HepG2 (cell line): ENCODE results near the gene ISOC2. TPM values are rescaled to one million over a fixed set of nuclear protein-coding genes. Genes with fewer than 3 reads are reported as not detected.

Experiments used
- ZEB1 ChIP-seq: IDR thresholded peaks from 2 replicates; pipeline ENCODE4 v1.6.1; 2012; ENCODE audit warnings: mild to moderate bottlenecking, low read depth, inconsistent platforms; ENCODE audit not compliant: insufficient replicate concordance
- ZMAT3 ChIP-seq: sonication (generic); formaldehyde crosslinking; conservative IDR thresholded peaks from 2 replicates; pipeline ENCODE4 v1.7.0; 2021; ENCODE audit warnings: missing genetic modification reagents
- polyA plus RNA-seq, 8 experiments: library from polyadenylated mRNA; depleted of rRNA in 3 of 8; stranded (reverse) in 7 of 8; unstranded in 1 of 8; fragments of >200 nt; fragmentation: Illumina TruSeq in 4 of 8; extraction: Trizol in 4 of 8; gene quantifications; 2 replicates each; pipeline versions ENCODE4 v1.2.1 to v1.2.3, GENCODE V29; 2011 to 2016; ENCODE audit warnings: low read depth in 4 of 8, missing spikeins in 1 of 8, mixed read lengths in 1 of 8; ENCODE audit not compliant: insufficient read depth in 1 of 8
- total RNA-seq, 5 experiments: library from RNA; depleted of rRNA; stranded (reverse); fragments of >200 nt; fragmentation: Illumina TruSeq; extraction: Trizol; gene quantifications; 2 replicates each; pipeline ENCODE4 v1.2.3, GENCODE V29; 2016; ENCODE audit warnings: low read depth in 1 of 5
- TF ChIP-seq, protein P1 (sequence below), 2 experiments: fragments of 450-650 bp in 1 of 2; sonication (generic) in 1 of 2; formaldehyde crosslinking in 1 of 2; IDR thresholded peaks; 2 replicates each; pipeline versions ENCODE4 v1.6.1 to v1.8.0; 2016 to 2022; ENCODE audit warnings: antibody characterized with exemption in 1 of 2, mild to moderate bottlenecking in 1 of 2, missing genetic modification reagents in 1 of 2
- TF ChIP-seq, protein P2 (sequence below): sonication (generic); formaldehyde crosslinking; IDR thresholded peaks from 2 replicates; pipeline ENCODE4 v1.8.1; 2023; ENCODE audit warnings: mild to moderate bottlenecking, missing genetic modification reagents, borderline replicate concordance

ISOC2 gene
- total and polyA plus RNA-seq, 2 of the 13 experiments (the other 11 are each of a cell fraction or from before 2014, with no cell fraction given): 76.8 to 105 TPM

DNA sequence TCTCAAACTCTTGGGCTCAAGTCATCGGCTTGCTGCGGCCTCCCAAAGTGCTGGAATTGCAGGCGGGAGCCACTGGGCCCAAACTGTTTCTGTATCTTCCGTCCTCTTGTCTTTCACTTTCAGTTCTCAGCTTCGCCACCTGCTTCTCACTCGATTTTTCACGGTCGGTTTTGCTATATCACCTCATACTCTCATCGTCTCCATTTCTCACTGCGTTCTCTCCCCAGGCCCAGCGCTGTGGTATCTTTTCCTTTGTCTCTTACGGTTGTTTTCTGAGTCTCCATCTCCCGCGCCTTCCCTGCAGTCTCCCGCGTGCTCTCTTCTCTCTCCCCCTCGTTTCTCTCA is 41.7 kb upstream of the ISOC2 start (continued):
- TF ChIP-seq, protein P1, sequence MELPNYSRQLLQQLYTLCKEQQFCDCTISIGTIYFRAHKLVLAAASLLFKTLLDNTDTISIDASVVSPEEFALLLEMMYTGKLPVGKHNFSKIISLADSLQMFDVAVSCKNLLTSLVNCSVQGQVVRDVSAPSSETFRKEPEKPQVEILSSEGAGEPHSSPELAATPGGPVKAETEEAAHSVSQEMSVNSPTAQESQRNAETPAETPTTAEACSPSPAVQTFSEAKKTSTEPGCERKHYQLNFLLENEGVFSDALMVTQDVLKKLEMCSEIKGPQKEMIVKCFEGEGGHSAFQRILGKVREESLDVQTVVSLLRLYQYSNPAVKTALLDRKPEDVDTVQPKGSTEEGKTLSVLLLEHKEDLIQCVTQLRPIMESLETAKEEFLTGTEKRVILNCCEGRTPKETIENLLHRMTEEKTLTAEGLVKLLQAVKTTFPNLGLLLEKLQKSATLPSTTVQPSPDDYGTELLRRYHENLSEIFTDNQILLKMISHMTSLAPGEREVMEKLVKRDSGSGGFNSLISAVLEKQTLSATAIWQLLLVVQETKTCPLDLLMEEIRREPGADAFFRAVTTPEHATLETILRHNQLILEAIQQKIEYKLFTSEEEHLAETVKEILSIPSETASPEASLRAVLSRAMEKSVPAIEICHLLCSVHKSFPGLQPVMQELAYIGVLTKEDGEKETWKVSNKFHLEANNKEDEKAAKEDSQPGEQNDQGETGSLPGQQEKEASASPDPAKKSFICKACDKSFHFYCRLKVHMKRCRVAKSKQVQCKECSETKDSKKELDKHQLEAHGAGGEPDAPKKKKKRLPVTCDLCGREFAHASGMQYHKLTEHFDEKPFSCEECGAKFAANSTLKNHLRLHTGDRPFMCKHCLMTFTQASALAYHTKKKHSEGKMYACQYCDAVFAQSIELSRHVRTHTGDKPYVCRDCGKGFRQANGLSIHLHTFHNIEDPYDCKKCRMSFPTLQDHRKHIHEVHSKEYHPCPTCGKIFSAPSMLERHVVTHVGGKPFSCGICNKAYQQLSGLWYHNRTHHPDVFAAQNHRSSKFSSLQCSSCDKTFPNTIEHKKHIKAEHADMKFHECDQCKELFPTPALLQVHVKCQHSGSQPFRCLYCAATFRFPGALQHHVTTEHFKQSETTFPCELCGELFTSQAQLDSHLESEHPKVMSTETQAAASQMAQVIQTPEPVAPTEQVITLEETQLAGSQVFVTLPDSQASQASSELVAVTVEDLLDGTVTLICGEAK (IDR thresholded peaks at IDR 0.05): no peak
- TF ChIP-seq, protein P1 (CRISPR knock-in tag; IDR thresholded peaks at IDR 0.05): no peak
- TF ChIP-seq ZMAT3 (no peak), ZEB1 (no peak)
- TF ChIP-seq, protein P2, sequence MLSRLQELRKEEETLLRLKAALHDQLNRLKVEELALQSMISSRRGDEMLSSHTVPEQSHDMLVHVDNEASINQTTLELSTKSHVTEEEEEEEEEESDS (CRISPR knock-in tag): no peak
